ENCODE measurements around the gene AAK1. TPM values are rescaled to one million over a fixed set of nuclear protein-coding genes. Genes with fewer than 3 reads are reported as not detected.

Gene AAK1
- total RNA-seq, 1 experiment from 2014 or later, result 30.6 TPM

DNA sequence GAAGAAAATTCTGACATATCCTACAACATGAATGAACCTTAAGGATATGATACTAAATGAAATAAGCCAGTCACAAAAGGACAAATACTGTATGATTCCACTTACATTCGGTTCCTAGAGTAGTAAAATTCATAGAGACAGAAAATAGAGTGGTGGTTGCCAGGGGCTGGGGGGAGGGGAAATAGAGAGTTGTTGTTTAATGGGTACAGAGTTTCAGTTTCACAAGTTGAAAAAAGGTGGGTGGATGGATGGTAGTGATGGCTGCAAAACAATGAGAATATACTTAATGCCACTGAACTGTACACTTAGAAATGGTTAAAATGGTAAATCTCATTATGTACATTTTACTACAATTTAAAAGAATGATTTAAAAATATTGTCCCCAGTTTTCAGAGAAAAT, 153.1 kb downstream of the AAK1 start:
- no peak overlapping the region for H3K56ac ChIP-seq (ENCODE audit: insufficient read length, low read depth, low read length)
- no peaks in the 10 kb centered on the region for H3K9me3 Mint-ChIP-seq
- H3K27me3 Mint-ChIP-seq (ENCODE audit: low read depth), result no peaks in the 10 kb centered on the region

More for the DNA sequence above, 153.1 kb downstream of the AAK1 start:
- Histone ChIP-seq H3K23ac (ENCODE audit: insufficient read length, low read depth, low read length) (no peak overlapping the region), H3K9me3 (ENCODE audit: control insufficient read depth, low read depth, low read length) (no peaks in the 10 kb centered on the region), H4K20me1 (ENCODE audit: control insufficient read depth, insufficient read depth, insufficient read length) (no peaks in the 10 kb centered on the region), H3T11ph (ENCODE audit: low read length) (no peak overlapping the region), H3K27ac (ENCODE audit: insufficient read length, low read depth, low read length) (no peak overlapping the region), H3K4me1 (ENCODE audit: insufficient read depth, low read length) (no peaks in the 10 kb centered on the region), H4K91ac (ENCODE audit: insufficient read length, low read depth, low read length) (no peak overlapping the region), H4K8ac (replicated peaks; ENCODE audit: insufficient read length, low read depth, low read length) (no peak overlapping the region), H3K27me3 (ENCODE audit: insufficient read depth, low read length) (no peaks in the 10 kb centered on the region), H3K18ac (ENCODE audit: insufficient read length, low read depth, low read length) (no peak overlapping the region), H3K14ac (ENCODE audit: insufficient read depth, low read length) (no peak overlapping the region), H4K5ac (ENCODE audit: insufficient read length, low read depth, low read length) (no peak overlapping the region), H2BK120ac (ENCODE audit: low read depth, low read length, poor library complexity, severe bottlenecking) (no peak overlapping the region), H3K4me2 (ENCODE audit: insufficient read depth, insufficient read length, low read length) (no peak overlapping the region), H2BK12ac (ENCODE audit: insufficient read length, low read depth, low read length) (no peak overlapping the region), H3K9ac (ENCODE audit: extremely low read depth, insufficient read length, low read length) (no peak overlapping the region), H3K23me2 (ENCODE audit: insufficient read length, low read depth, low read length, poor library complexity, severe bottlenecking) (no peaks in the 10 kb centered on the region), H3K79me2 (ENCODE audit: insufficient read depth, low read length) (no peaks in the 10 kb centered on the region), H2BK5ac (ENCODE audit: insufficient read length, low read length) (no peak overlapping the region), H2BK15ac (ENCODE audit: low read depth, low read length) (no peak overlapping the region), H3K4ac (ENCODE audit: low read depth, low read length) (no peak overlapping the region), H2AK5ac (ENCODE audit: insufficient read length, low read length) (no peak overlapping the region), H3K79me1 (ENCODE audit: insufficient read depth, low read depth, low read length, poor library complexity, severe bottlenecking) (no peaks in the 10 kb centered on the region), H2AFZ (ENCODE audit: low read length) (no peak overlapping the region), H2BK20ac (ENCODE audit: low read depth, low read length, poor library complexity, severe bottlenecking) (no peak overlapping the region)
- H3K27ac Mint-ChIP-seq, result no peak overlapping the region
- DNase-seq, result no peak
- TF ChIP-seq, protein P1, sequence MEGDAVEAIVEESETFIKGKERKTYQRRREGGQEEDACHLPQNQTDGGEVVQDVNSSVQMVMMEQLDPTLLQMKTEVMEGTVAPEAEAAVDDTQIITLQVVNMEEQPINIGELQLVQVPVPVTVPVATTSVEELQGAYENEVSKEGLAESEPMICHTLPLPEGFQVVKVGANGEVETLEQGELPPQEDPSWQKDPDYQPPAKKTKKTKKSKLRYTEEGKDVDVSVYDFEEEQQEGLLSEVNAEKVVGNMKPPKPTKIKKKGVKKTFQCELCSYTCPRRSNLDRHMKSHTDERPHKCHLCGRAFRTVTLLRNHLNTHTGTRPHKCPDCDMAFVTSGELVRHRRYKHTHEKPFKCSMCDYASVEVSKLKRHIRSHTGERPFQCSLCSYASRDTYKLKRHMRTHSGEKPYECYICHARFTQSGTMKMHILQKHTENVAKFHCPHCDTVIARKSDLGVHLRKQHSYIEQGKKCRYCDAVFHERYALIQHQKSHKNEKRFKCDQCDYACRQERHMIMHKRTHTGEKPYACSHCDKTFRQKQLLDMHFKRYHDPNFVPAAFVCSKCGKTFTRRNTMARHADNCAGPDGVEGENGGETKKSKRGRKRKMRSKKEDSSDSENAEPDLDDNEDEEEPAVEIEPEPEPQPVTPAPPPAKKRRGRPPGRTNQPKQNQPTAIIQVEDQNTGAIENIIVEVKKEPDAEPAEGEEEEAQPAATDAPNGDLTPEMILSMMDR (conservative IDR thresholded peaks at IDR 0.05), result no peak
- peaks cover 0 to 10% (median 0%) of the 10 kb centered on the region in 3 experiments; a peak in 3 of 7 replicates for H3K36me3 Mint-ChIP-seq (ENCODE audit: insufficient read depth in 1 of 3, low read depth in 3 of 3)
- WGBS (ENCODE audit: extremely low coverage, insufficient read length, low lambda C conversion rate), result no CpG with 5 or more reads among the region's 1 CpG
- no peak overlapping the region for H3K4me3 Mint-ChIP-seq
- peaks cover 2 to 6% of the 10 kb centered on the region in 2 experiments; a peak in 1 of 4 replicates for H3K4me1 Mint-ChIP-seq
